ENCODE measurements around the gene TKT. TPM values are rescaled to one million over a fixed set of nuclear protein-coding genes. Genes with fewer than 3 reads are reported as not detected.

The TKT gene
- total RNA-seq, 6 donors from 2014 or later = 402 to 605 (median 482) TPM

DNA sequence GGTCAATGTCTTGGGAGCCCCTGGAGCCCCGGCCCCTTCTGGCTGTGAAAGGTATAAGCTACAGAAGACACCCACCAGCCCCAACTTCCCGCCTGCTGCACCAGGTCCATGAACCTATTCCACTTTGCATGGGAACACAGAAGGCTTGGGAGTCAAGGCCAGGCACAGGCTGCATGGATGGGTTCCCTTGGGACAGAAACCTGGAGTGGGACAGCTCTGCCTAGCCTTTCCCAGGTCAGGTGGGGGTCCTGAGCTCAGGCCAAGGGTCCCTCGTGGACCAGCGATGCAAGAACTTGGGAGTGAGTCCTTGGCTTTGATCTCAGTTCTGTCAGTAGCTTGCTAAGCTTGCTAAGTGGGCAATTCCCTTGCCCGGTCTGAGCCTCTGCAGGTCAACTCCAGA, 25.0 kb downstream of the TKT start:
- 97% methylated on average over 5 of the region's 5 CpGs; no CpG with 5 or more reads in 1 of the 2 donors for WGBS, 2 donors
- no peak overlapping the region for H3K27ac ChIP-seq
- no peaks in the 10 kb centered on the region for H3K27me3 ChIP-seq
- ATAC-seq (ENCODE audit: low FRiP score in 2 of 2) (no peak), DNase-seq (no peak)
- no peaks in the 10 kb centered on the region for H3K9me3 ChIP-seq
- TF ChIP-seq EP300 (IDR thresholded peaks at IDR 0.05) (no peak), POLR2AphosphoS5 (IDR thresholded peaks at IDR 0.05) (no peak), POLR2A (IDR thresholded peaks at IDR 0.05) (no peak)
- TF ChIP-seq, protein P1, sequence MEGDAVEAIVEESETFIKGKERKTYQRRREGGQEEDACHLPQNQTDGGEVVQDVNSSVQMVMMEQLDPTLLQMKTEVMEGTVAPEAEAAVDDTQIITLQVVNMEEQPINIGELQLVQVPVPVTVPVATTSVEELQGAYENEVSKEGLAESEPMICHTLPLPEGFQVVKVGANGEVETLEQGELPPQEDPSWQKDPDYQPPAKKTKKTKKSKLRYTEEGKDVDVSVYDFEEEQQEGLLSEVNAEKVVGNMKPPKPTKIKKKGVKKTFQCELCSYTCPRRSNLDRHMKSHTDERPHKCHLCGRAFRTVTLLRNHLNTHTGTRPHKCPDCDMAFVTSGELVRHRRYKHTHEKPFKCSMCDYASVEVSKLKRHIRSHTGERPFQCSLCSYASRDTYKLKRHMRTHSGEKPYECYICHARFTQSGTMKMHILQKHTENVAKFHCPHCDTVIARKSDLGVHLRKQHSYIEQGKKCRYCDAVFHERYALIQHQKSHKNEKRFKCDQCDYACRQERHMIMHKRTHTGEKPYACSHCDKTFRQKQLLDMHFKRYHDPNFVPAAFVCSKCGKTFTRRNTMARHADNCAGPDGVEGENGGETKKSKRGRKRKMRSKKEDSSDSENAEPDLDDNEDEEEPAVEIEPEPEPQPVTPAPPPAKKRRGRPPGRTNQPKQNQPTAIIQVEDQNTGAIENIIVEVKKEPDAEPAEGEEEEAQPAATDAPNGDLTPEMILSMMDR (IDR thresholded peaks at IDR 0.05) = no peak
- H3K4me3 ChIP-seq = no peak overlapping the region
- H3K36me3 ChIP-seq = peaks cover 61 to 100% (median 98%) of the 10 kb centered on the region in 4 donors
- H3K4me1 ChIP-seq = peaks cover under 1 to 5% (median 3%) of the 10 kb centered on the region in 4 donors

DNA sequence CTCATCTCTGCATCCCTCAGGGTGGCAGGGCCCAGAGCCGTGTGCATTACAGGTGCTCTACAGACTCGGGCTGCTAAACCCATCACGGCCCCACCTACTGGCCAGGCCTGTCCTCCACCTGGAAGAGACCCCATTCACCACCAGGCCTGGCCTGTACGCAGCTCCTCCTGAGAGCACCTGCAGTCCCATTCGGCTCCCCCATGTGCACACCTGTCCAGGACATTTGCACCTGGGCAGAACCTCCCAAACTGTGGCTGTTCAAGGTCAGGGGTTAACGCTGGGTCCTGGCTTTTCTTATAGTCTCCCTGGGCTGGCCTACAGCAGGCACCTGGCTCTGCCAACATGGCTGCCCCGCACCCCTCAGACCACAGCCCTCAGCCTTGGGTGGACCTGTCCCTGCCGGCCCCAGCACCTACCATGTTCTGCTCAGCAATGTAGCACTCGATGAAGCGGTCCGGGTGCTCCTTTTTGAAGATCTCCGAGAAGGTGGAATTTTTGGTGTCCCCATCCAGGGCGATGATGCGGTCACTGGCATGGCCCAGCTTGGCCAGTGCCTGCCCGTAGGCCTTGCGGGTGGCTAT, 25.7 kb downstream of the TKT start:
- Histone ChIP-seq H3K36me3 (peaks cover 67 to 100% (median 99%) of the 10 kb centered on the region in 4 donors), H3K27me3 (no peaks in the 10 kb centered on the region), H3K4me1 (no peaks in the 10 kb centered on the region), H3K4me3 (no peak overlapping the region), H3K9me3 (no peaks in the 10 kb centered on the region), H3K27ac (no peak overlapping the region)
- ATAC-seq (ENCODE audit: low FRiP score in 2 of 2) (no peak), DNase-seq (no peak)
- 87 to 93% methylated on average over 11 to 16 of the region's 16 CpGs for WGBS, 2 donors
- TF ChIP-seq POLR2AphosphoS5 (IDR thresholded peaks at IDR 0.05) (no peak), POLR2A (IDR thresholded peaks at IDR 0.05) (no peak), EP300 (IDR thresholded peaks at IDR 0.05) (no peak)
- TF ChIP-seq, protein P1 (IDR thresholded peaks at IDR 0.05) = no peak

DNA sequence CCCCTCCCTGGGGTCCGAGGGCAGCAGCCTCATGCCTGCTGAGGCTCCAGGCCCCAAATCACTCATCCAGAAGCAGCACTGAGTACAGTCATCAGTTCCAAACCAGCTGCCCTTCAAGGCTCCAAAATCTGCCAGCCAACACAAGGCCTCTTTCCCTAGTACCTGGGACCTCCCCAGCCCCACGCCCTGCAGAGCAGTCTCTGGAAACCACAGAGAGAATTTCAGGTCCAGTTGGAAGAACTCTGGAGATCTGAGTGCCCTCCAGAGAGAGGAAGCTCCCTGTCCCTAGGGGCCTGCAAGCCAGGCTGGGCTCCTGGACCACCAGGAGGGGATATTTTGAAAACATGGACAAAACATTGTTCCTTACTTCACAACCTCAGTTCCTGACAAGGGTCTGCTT, 26.2 kb downstream of the TKT start:
- TF ChIP-seq POLR2A (IDR thresholded peaks at IDR 0.05) = no peak
- no peak for TF ChIP-seq POLR2AphosphoS5 (IDR thresholded peaks at IDR 0.05)
- TF ChIP-seq EP300 (IDR thresholded peaks at IDR 0.05) = no peak
- TF ChIP-seq, protein P1 (IDR thresholded peaks at IDR 0.05) = no peak
- H3K36me3 ChIP-seq = peaks cover 68 to 100% (median 99%) of the 10 kb centered on the region in 4 donors
- no peak overlapping the region for H3K4me3 ChIP-seq
- H3K27ac ChIP-seq = no peak overlapping the region
- H3K27me3 ChIP-seq = no peaks in the 10 kb centered on the region
- DNase-seq (no peak), ATAC-seq (ENCODE audit: low FRiP score in 2 of 2) (no peak)
- H3K4me1 ChIP-seq = no peaks in the 10 kb centered on the region
- WGBS, 2 donors = 100% methylated on average over 1 to 2 of the region's 2 CpGs
- no peaks in the 10 kb centered on the region for H3K9me3 ChIP-seq

DNA sequence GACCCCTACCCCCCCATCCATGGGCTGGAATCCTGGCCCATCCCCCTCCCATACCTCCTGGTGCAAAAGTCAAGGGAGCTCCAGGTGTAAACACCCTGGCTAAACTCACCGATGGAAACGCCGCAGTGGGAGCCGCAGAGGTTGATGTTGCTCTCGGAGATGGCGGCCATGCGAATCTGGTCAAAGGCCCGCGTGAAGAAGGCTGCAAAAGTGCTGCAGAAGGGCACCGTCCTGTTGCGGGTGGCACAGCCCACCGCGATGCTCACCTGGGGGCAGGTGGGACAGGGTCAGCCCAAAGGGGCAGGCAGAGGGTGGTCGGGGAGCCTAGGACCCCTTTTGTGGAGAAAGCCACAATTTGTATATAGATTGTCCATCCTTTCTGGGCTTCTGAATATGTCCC, 26.7 kb downstream of the TKT start:
- 97 to 98% methylated on average over 9 to 14 of the region's 14 CpGs for WGBS, 2 donors
- DNase-seq (no peak), ATAC-seq (ENCODE audit: low FRiP score in 2 of 2) (no peak)
- no peak for TF ChIP-seq POLR2A (IDR thresholded peaks at IDR 0.05)
- no peak for TF ChIP-seq POLR2AphosphoS5 (IDR thresholded peaks at IDR 0.05)
- TF ChIP-seq EP300 (IDR thresholded peaks at IDR 0.05) = no peak
- TF ChIP-seq, protein P1 (IDR thresholded peaks at IDR 0.05) = no peak
- Histone ChIP-seq H3K4me3 (no peak overlapping the region), H3K4me1 (no peaks in the 10 kb centered on the region), H3K27me3 (no peaks in the 10 kb centered on the region), H3K9me3 (no peaks in the 10 kb centered on the region), H3K27ac (no peak overlapping the region), H3K36me3 (peaks cover 64 to 100% (median 99%) of the 10 kb centered on the region in 4 donors)

Data from upper lobe of left lung (tissue), 6 donors.